Endometrium (tissue), 2 donors: ENCODE results near the gene LAMA3.
"Not testable (repeated sequence)": the region's sequence is repeated elsewhere in the genome, so short reads cannot be mapped to it uniquely, and the experiment has no call there.

Source experiments
- FAIRE-seq: peaks from 2 replicates; lab custom pipeline; 2012; peaks lifted over from hg19 to GRCh38; lab: Jason Lieb, UNC
- donor health status: control.
- donor health status: control.

Gene LAMA3

DNA sequence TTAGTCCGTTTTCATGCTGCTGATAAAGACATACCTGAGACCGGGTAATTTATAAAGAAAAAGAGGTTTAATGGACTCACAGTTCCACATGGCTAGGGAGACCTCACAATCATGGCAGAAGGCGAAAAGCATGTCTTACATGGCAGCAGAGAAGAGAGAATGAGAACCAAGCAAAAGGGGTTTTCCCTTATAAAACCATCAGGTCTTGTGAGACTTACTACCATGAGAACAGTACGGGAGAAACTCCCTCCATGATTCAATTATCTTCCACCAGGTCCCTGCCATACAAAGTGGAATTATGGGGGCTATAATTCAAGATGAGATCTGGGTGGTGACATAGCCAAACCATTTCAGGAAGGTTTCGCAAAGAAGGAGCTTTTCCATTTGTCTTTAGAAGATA is 44.0 kb downstream of the LAMA3 start:
- FAIRE-seq = not testable (repeated sequence)

GRCh38 chr18:23733895-23734294 is 44.6 kb downstream of the LAMA3 start:
- FAIRE-seq = no peak

DNA sequence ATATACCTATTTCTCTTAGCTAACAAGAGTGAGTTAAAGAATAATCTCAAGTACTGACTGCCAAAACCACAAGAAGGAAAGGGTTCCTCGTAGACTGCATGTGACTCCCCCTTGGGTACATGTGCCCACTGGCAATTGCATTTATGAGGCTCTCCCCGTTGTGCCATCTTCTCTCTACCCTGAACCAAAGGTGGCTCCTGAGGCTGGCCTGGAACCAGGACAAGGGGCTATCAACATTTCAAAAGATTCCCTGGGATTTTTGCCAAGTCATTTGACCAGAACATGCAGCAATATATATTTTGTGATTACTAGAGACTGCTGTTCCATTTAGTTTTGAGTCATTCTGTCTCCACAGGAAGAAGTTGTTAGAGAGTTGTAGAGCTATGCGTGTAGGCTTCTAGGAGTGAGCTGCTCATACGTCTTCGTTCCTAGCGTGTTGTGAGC is 45.8 kb downstream of the LAMA3 start:
- FAIRE-seq = no peak

DNA sequence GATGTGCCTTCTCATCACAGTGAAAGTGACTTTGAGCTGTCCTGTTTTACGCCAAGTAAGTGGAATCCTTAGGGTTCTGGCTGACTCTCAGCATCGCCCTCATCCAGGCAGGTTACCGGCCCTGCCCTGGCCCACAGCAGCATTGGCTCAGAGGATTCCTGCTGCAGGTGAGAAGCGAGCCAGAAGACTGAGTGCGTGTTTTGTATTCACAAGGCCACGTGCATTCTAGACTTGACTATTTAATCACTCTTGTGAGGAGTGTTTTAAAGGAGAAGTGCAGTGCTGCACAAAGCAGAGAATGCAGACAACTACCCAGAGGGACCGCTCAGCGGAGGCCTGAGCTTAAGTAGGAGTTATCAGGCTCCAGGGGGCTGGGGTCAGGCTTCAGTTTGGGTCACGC is 48.3 kb downstream of the LAMA3 start:
- no peak for FAIRE-seq

DNA sequence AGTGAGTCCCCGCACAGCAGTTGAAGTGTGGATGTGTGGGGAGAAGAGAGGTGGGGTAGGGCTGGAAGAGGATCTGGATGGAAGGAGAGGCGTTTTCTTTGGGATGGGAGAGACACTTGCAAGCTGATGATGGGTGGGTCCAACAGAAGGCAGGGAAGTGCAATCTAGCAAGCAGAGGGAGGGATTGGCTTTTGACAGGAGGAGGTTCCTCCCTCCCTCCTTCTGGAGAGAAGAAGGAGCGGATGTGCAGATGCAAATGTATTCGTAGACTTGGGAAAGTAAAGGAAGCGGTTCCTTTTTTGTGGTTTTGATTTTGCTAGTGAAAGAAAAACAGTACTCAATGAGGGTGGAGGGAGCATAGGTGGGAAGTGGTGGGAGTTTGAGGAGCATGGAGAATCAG is 48.9 kb downstream of the LAMA3 start:
- FAIRE-seq = no peak

DNA sequence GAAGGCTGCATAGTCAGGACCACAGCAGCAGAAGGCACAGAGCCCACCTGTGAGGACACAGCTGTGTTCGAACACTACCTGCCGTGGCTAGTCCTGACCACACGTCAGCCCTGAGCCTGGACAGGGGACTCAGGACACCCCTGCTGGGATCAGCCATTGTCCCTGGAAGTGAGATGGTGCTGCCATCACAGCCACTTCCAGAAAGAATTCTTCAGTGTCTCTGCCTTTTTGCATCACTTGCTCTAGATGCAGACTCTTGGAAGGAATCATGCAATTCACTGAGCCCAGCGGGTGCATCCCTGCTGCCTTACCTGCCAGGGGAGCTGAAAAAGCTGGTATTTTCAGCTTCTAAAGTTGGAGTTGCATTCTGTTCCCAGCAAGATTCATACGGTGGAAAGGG is 49.3 kb downstream of the LAMA3 start:
- no peak for FAIRE-seq

DNA sequence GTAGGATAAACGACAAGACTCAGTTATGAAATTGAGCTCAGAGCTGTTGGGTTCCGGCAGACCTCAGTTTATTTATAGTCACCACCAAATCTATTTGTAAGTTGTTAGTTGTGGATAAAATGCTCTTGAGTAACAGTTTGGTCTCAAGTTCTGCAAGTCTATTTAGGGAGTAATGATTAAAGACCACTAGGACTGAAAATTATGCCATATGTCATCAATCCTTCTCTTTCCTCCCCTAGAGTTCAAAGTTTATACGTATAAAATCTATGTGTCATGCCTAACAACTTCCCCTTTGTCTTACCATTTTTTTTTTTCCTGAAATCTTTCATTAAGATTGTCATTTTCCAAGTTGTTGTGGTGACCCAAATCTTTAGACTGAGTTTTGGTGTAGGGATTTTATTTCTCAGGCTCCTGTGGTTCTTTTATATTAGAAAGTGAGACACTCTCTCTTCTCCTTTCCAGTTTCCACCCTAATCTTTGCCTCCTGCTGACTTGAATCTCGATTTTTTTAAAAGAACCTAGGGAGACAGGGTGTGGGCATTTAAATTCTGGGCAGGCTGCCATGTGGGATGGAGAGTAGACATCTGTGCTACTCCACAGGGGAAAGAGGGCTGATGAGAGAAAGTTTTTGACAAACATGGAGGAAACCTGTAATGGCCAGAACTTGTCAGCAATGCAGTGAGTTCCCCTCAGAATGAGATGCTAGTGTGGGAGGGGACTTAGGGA is 51.0 kb downstream of the LAMA3 start:
- FAIRE-seq = no peak

- not testable (repeated sequence) for FAIRE-seq
These were observed 52.7 kb downstream of the LAMA3 start for GRCh38 chr18:23741967-23742366.

- no peak for FAIRE-seq
These were observed 54.6 kb downstream of the LAMA3 start for GRCh38 chr18:23743733-23744333.

- no peak for FAIRE-seq
These were observed 56.1 kb downstream of the LAMA3 start for GRCh38 chr18:23745366-23745765.

DNA sequence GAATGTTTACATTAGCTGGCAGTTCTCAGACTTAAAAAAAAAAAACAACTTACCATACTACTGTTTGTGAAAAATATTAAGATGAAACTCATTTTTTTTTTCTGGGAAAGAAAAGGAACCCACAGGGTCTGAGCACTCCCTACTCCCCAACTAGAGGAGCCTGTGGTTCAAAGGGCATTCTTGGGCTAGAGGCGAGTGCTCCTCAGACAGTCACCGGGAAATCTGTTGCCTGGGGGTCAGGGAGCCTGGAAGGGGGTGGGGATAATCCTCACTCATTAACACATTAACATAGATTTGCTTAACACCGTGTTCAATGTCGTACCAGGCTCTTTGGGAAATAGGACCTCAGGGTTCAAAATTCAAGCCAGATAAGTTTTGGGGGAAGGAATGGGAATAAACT is 57.6 kb downstream of the LAMA3 start:
- no peak for FAIRE-seq

DNA sequence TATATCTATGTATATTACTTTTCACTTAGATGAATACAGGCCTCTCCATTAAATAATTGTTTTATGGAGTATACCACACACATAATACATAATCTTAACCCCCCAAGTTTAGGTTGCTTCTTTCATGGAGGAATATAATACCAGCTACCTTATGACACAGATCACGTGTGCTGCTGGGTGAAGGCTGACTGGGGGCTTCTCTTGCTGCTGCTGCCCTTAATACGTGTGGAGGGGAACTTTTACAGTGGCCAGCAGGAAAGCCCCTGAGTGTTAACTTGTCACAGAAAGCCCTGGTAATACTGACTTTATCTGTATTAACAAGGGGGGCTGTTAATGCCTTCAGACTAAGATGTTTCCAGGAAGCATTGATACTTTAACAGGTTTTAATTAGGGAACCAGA is 63.1 kb downstream of the LAMA3 start:
- no peak for FAIRE-seq

DNA sequence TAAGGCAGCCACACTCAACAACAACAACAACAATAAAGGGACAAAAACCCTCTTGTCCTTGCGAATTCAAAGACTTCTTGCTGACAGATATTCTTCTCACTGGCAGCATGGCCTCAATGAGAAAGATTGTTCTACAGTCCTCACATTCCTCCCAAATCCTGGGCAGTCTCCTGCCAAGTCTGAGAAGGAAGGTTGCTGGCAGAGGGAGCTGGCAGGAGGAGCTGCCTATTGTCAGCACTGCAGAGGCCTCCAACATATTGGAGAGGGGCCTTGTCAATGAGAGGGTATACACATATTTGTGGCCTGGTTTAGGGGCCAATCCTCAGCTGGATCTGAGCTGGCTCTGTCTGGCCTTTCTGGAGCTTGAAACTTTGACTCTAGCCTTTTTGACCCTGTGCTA is 63.5 kb downstream of the LAMA3 start:
- no peak for FAIRE-seq

- FAIRE-seq = no peak
These were observed 67.6 kb downstream of the LAMA3 start for GRCh38 chr18:23756590-23757436.

GRCh38 chr18:23757437-23757733 is 68.1 kb downstream of the LAMA3 start:
- no peak for FAIRE-seq

DNA sequence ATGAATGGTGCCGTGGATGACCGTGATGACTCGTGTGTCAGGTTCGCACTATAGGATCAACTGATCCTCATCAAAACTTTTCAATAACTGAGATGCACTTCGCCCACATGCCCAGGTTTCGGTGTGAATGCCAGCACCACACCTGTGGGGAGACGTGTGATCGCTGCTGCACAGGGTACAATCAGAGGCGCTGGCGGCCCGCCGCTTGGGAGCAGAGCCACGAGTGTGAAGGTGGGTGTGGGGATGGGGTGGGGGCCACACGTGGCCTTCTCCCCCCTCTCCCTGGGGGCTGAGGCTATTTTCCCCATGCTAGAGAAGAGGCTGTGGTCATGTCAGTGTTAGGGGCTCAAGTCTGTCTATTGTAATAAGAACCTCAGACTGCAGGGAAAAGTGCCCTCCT is 69.0 kb downstream of the LAMA3 start:
- FAIRE-seq = no peak

DNA sequence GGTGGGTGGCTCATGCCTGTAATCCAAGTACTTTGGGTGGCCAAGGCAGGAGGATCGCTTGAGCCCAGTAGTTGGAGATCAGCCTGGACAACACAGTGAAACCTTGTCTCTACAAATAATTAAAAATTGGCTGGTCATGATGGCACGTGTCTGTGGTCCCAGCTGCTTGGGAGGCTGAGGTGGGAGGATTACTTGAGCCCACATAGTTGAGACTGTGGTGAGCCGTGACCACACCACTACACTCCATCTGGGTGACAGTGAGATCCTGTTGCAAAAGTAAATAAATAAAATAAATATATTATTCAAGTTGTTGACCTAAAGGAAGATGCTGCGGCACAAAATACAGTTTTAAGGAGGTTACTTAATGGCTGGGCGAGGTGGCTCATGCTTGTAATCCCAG is 72.7 kb downstream of the LAMA3 start:
- no peak for FAIRE-seq

DNA sequence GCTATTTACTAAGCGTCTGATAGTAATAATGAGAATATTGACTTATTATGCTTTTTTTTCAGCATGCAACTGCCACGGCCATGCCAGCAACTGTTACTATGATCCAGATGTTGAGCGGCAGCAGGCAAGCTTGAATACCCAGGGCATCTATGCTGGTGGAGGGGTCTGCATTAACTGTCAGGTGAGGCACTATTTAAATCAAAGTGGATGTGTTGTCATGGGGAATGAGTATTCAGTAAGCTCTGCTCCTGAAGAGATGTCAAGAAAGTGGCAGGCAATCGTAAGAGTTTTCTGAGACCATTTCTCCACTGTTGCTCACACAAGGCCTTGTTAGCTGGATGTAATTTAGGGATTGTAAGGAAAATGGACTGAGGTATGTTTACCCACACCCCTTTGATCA is 74.1 kb downstream of the LAMA3 start:
- FAIRE-seq = no peak

GRCh38 chr18:23765931-23766330 is 76.7 kb downstream of the LAMA3 start:
- no peak for FAIRE-seq

DNA sequence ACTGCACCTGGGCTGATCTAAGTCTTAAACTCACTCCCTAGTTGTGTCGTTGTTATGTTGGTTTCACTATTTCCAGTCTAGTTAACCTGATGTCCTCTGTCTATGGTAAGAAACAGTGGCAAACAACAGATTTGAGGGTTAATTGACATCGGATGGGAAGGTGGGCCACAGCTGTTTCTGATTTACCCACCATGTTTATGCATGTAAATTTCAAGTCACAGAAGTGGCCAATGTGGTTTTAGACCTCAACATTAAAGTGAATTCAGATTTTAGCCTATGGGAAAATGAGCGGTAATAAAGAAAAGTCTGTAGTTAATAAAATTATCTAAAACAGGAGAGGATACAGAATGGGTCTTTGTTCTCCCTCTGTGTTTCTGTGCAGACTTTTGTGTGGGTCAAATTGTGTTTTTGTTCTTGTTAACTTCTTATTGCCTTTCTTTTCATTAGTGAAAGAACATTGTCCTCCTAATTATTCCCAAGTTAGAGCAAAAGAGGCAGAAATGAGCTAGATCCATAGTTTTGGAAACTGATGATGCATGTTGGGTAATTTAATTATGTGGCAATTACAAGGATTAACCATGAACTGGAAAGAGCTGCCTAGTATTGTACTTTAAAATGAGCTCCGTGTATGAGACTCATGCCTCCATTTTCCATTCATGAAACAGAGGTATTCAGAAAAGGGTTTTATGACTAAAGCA is 83.2 kb downstream of the LAMA3 start:
- FAIRE-seq = no peak

GRCh38 chr18:23776306-23776705 is 87.1 kb downstream of the LAMA3 start:
- no peak for FAIRE-seq

DNA sequence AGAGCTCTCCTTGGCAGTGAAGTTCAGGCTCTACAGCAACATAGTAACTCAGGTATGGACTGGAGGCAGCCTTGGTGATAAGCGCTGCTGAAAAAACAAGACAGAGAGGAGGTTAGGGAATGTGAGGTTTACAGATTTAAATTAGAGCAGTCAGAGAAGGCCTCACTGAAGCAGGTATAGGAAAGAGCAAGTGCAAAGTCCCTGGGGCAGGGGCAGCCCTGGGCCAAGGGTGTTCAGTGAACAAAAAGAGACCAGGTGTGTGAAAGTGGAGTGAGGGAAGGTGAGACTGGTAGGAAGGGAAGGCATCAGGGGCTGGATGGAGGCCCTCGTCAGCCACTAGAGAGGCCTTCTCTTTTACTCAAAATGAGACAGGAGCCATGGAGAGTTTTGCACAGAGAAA is 89.6 kb downstream of the LAMA3 start:
- no peak for FAIRE-seq
